ENCODE data around the gene CROCC2. TPM values are rescaled to one million over a fixed set of nuclear protein-coding genes. Genes with fewer than 3 reads are reported as not detected.

The CROCC2 gene
- total RNA-seq, 1 experiment from 2014 or later, result not detected

DNA sequence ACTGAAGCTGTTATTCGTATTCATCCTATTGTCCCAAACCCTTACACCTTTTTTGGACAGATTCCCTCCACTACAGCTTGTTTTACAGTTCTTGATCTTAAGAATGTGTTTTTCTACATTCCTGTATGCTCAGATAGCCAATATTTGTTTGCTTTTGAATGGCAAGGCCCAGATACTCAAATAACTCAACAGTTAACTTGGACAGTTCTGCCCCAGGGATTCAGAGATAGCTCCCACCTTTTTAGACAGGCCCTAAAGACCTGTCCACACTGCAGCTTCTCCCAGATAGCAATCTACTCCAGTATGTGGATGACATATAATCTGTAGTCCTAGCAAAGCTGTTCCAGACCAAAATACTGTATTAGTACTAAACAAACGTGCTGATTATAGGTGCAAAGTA is 44.6 kb upstream of the CROCC2 start:
- Histone ChIP-seq H4K20me1 (ENCODE audit: insufficient read depth) (no peaks in the 10 kb centered on the region), H3K79me2 (ENCODE audit: insufficient read depth, low read length) (no peaks in the 10 kb centered on the region), H3K9me3 (ENCODE audit: control insufficient read depth in 1 of 2, insufficient read depth in 1 of 2, low read depth in 1 of 2, low read length in 2 of 2) (no peaks in the 10 kb centered on the region), H3K9ac (ENCODE audit: low read length) (no peak overlapping the region), H3K4me3 (replicated peaks in 1 of 2; ENCODE audit: low read depth in 1 of 2, low read length in 2 of 2) (no peak overlapping the region), H3K9me2 (ENCODE audit: insufficient read depth) (no peaks in the 10 kb centered on the region), H3K36me3 (ENCODE audit: control insufficient read depth in 1 of 2, insufficient read depth in 2 of 2, low read length in 2 of 2) (no peaks in the 10 kb centered on the region), H3K4me2 (ENCODE audit: low read length) (no peak overlapping the region), H3K27me3 (ENCODE audit: insufficient read depth, low read length) (peaks cover 9% of the 10 kb centered on the region; the same call in 1 of the 2 replicates), H3K27ac (ENCODE audit: low read depth, low read length) (no peak overlapping the region), H2AFZ (ENCODE audit: low read depth, low read length, poor library complexity, severe bottlenecking) (no peak overlapping the region), H3K4me1 (ENCODE audit: control insufficient read depth in 1 of 2, insufficient read depth in 2 of 2, low read length in 2 of 2) (no peaks in the 10 kb centered on the region)
- ChIA-PET RAD21 (ENCODE audit: low non-redundant PET in 1 of 2, low total read pairs in 2 of 2, uncharacterized antibody in 2 of 2, unreplicated experiment in 2 of 2) (no interaction called here), POLR2A (no interaction called here), CTCF (no interaction called here)
- intact Hi-C loops (cut with micrococcal nuclease), result no loop called here
- DNase-seq (ENCODE audit: low read depth, low spot score), result no peak
- TF ChIP-seq SP1 (IDR thresholded peaks at IDR 0.05; ENCODE audit: low read depth) (no peak), EZH2phosphoT487 (IDR thresholded peaks at IDR 0.05; ENCODE audit: borderline replicate concordance) (no peak), EZH2 (IDR thresholded peaks at IDR 0.05) (no peak)
- TF ChIP-seq, protein P1, sequence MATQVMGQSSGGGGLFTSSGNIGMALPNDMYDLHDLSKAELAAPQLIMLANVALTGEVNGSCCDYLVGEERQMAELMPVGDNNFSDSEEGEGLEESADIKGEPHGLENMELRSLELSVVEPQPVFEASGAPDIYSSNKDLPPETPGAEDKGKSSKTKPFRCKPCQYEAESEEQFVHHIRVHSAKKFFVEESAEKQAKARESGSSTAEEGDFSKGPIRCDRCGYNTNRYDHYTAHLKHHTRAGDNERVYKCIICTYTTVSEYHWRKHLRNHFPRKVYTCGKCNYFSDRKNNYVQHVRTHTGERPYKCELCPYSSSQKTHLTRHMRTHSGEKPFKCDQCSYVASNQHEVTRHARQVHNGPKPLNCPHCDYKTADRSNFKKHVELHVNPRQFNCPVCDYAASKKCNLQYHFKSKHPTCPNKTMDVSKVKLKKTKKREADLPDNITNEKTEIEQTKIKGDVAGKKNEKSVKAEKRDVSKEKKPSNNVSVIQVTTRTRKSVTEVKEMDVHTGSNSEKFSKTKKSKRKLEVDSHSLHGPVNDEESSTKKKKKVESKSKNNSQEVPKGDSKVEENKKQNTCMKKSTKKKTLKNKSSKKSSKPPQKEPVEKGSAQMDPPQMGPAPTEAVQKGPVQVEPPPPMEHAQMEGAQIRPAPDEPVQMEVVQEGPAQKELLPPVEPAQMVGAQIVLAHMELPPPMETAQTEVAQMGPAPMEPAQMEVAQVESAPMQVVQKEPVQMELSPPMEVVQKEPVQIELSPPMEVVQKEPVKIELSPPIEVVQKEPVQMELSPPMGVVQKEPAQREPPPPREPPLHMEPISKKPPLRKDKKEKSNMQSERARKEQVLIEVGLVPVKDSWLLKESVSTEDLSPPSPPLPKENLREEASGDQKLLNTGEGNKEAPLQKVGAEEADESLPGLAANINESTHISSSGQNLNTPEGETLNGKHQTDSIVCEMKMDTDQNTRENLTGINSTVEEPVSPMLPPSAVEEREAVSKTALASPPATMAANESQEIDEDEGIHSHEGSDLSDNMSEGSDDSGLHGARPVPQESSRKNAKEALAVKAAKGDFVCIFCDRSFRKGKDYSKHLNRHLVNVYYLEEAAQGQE (IDR thresholded peaks at IDR 0.05; ENCODE audit: low read depth), result no peak
- TF ChIP-seq, protein P2, sequence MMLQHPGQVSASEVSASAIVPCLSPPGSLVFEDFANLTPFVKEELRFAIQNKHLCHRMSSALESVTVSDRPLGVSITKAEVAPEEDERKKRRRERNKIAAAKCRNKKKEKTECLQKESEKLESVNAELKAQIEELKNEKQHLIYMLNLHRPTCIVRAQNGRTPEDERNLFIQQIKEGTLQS (IDR thresholded peaks at IDR 0.05), result no peak
- TF ChIP-seq, protein P3, sequence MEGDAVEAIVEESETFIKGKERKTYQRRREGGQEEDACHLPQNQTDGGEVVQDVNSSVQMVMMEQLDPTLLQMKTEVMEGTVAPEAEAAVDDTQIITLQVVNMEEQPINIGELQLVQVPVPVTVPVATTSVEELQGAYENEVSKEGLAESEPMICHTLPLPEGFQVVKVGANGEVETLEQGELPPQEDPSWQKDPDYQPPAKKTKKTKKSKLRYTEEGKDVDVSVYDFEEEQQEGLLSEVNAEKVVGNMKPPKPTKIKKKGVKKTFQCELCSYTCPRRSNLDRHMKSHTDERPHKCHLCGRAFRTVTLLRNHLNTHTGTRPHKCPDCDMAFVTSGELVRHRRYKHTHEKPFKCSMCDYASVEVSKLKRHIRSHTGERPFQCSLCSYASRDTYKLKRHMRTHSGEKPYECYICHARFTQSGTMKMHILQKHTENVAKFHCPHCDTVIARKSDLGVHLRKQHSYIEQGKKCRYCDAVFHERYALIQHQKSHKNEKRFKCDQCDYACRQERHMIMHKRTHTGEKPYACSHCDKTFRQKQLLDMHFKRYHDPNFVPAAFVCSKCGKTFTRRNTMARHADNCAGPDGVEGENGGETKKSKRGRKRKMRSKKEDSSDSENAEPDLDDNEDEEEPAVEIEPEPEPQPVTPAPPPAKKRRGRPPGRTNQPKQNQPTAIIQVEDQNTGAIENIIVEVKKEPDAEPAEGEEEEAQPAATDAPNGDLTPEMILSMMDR (IDR thresholded peaks at IDR 0.05 in 2 of 3, conservative IDR thresholded peaks at IDR 0.05 in 1 of 3; ENCODE audit: borderline replicate concordance in 1 of 3, insufficient read depth in 1 of 3, low read depth in 2 of 3, low read length in 2 of 3), result no peak
- ATAC-seq, result no peak
- no TSS peak for BruUV-seq (replicated peaks)
